ENCODE measurements around the gene NOX3. TPM values are rescaled to one million over a fixed set of nuclear protein-coding genes. Genes with fewer than 3 reads are reported as not detected.

NOX3 gene
- total RNA-seq, 3 donors from 2014 or later (not counting 1 experiment from before 2014, with no cell fraction given) = not detected

DNA sequence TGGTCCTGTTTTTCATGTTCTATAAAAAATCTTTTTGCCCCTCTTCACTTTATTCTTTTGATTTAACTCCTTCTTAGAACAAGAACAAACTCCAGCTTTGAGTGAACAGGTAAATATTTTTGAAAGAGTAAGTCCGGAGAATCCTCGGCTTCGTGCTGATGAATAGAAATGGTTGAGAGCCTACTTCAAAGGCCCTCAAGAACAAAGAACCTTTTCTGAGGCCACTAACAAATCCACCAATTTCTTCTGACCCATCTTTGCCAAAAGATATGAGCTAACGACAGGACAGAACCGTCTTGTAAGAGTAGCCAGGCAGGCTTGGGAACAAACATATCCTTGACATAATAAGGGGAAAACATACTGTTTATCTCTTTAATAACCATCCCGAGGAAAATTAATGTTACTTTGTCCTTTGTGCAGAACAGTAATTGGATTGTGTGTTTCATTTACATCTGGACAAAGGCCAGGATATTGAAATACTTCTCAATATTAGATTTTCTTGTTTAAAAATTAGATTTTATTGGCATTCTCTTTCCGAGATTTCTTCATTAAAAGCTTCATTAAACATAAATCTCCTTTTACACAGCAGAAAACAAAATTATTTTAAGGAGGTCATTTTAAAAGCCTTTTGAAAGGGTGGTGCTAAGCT is 52.9 kb downstream of the NOX3 start:
- no peaks in the 10 kb centered on the region for H3K4me1 Mint-ChIP-seq
- no peaks in the 10 kb centered on the region for H3K9me3 Mint-ChIP-seq
- Histone ChIP-seq H3K4me1 (ENCODE audit: control insufficient read depth, insufficient read depth, low read length) (peaks cover 4% of the 10 kb centered on the region), H3K27me3 (ENCODE audit: control insufficient read depth, insufficient read depth, low read length) (no peaks in the 10 kb centered on the region), H3K4me3 (ENCODE audit: low read length) (no peak overlapping the region), H3K27ac (ENCODE audit: low read length) (no peak overlapping the region), H3K36me3 (ENCODE audit: control insufficient read depth, insufficient read depth, low read length) (no peaks in the 10 kb centered on the region), H3K9me3 (ENCODE audit: control insufficient read depth, insufficient read depth, low read length) (no peaks in the 10 kb centered on the region)
- peaks cover 0 to 10% of the 10 kb centered on the region in 2 donors for H3K27me3 Mint-ChIP-seq (ENCODE audit: low read depth in 2 of 2)
- DNase-seq (no peak), ATAC-seq (no peak)
- H3K36me3 Mint-ChIP-seq = no peaks in the 10 kb centered on the region
- TF ChIP-seq, protein P1, sequence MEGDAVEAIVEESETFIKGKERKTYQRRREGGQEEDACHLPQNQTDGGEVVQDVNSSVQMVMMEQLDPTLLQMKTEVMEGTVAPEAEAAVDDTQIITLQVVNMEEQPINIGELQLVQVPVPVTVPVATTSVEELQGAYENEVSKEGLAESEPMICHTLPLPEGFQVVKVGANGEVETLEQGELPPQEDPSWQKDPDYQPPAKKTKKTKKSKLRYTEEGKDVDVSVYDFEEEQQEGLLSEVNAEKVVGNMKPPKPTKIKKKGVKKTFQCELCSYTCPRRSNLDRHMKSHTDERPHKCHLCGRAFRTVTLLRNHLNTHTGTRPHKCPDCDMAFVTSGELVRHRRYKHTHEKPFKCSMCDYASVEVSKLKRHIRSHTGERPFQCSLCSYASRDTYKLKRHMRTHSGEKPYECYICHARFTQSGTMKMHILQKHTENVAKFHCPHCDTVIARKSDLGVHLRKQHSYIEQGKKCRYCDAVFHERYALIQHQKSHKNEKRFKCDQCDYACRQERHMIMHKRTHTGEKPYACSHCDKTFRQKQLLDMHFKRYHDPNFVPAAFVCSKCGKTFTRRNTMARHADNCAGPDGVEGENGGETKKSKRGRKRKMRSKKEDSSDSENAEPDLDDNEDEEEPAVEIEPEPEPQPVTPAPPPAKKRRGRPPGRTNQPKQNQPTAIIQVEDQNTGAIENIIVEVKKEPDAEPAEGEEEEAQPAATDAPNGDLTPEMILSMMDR (IDR thresholded peaks at IDR 0.05) = no peak
- H3K4me3 Mint-ChIP-seq = no peak overlapping the region
- WGBS (ENCODE audit: insufficient coverage) = 96% methylated on average over 5 of the region's 7 CpGs
- H3K27ac Mint-ChIP-seq = no peak overlapping the region
- intact Hi-C loops (cut with micrococcal nuclease) = no loop called here

DNA sequence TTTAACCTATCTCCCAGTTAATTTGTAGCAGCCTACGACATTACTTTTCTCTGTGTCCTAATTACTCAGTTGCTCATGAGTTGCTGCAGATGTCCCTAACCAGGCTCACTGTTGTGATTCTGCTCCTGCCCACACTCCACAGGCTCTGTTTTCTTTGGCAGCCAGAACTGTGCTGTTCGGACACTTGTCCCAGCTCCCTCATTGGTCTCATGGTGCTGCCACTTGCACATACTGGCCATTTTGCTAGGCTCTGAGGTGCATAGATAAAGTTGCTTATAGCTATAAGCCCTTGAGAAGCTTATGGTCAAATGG is 55.0 kb downstream of the NOX3 start:
- 84% methylated on average over 2 of the region's 2 CpGs for WGBS (ENCODE audit: insufficient coverage)
- H3K27ac Mint-ChIP-seq = no peak overlapping the region

DNA sequence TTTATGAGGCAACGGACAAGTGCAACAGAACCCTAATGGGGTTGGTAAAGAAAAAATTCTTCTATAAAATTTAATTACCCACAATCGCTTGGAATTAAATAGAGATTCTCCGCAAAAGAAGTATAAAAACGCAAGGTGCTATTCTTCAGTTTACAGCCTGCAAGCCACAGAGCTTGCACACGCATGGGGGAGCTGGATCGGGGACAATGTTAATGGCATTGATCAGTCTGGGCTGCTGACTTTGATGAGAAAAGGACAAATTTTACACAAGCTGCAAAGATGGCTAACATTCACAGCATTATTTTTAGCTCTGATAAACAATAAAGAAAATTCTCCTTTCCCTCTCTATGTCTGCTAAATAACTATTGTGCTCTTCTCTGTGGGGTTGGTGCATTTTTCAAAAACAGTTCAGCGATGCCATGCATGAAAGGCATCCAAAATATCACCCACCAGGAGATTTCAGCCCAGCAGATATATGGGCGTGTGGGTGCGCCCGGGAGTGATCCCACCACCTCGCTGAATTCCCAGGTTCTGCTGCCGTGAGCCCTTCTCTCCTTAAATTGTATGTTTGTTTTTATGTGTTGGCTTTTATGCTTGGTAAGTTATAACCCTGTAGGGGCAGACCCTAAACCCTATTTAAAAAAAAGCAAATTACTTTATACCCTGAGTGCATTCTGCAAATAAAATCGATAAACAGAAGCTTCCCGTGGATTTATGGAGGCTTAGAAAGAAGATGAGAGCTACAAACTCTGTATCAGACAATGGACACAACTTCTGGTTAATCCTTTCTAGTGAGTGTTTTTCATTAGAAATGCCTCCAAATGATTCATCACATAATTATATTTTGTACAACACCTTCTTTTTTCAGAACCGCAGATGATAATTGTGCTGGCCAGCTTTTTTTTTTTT is 55.6 kb downstream of the NOX3 start:
- no peaks in the 10 kb centered on the region for H3K27me3 ChIP-seq (ENCODE audit: control insufficient read depth, insufficient read depth, low read length)
- TF ChIP-seq, protein P1 (IDR thresholded peaks at IDR 0.05) = no peak
- Mint-ChIP-seq H3K27ac (no peak overlapping the region), H3K27me3 (ENCODE audit: low read depth in 2 of 2) (peaks cover 0 to 10% of the 10 kb centered on the region in 2 donors), H3K36me3 (no peaks in the 10 kb centered on the region), H3K4me1 (no peaks in the 10 kb centered on the region), H3K4me3 (no peak overlapping the region), H3K9me3 (no peaks in the 10 kb centered on the region)
- DNase-seq (no peak), ATAC-seq (no peak)
- WGBS (ENCODE audit: insufficient coverage) = 96% methylated on average over 13 of the region's 15 CpGs
- H3K4me3 ChIP-seq (ENCODE audit: low read length) = no peak overlapping the region
- H3K27ac ChIP-seq (ENCODE audit: low read length) = no peak overlapping the region
- intact Hi-C loops (cut with micrococcal nuclease) = no loop called here
- H3K4me1 ChIP-seq (ENCODE audit: control insufficient read depth, insufficient read depth, low read length) = peaks cover 4% of the 10 kb centered on the region
- H3K36me3 ChIP-seq (ENCODE audit: control insufficient read depth, insufficient read depth, low read length) = no peaks in the 10 kb centered on the region
- no peaks in the 10 kb centered on the region for H3K9me3 ChIP-seq (ENCODE audit: control insufficient read depth, insufficient read depth, low read length)

More for the DNA sequence above, 55.0 kb downstream of the NOX3 start:
- peaks cover 4% of the 10 kb centered on the region for H3K4me1 ChIP-seq (ENCODE audit: control insufficient read depth, insufficient read depth, low read length)
- Mint-ChIP-seq H3K27me3 (ENCODE audit: low read depth in 2 of 2) (peaks cover 0 to 10% of the 10 kb centered on the region in 2 donors), H3K36me3 (no peaks in the 10 kb centered on the region), H3K4me3 (no peak overlapping the region), H3K4me1 (no peaks in the 10 kb centered on the region), H3K9me3 (no peaks in the 10 kb centered on the region)
- H3K4me3 ChIP-seq (ENCODE audit: low read length) = no peak overlapping the region
- H3K9me3 ChIP-seq (ENCODE audit: control insufficient read depth, insufficient read depth, low read length) = no peaks in the 10 kb centered on the region
- ATAC-seq (no peak), DNase-seq (no peak)
- TF ChIP-seq, protein P1 (IDR thresholded peaks at IDR 0.05) = no peak
- intact Hi-C loops (cut with micrococcal nuclease) = no loop called here
- no peak overlapping the region for H3K27ac ChIP-seq (ENCODE audit: low read length)
- no peaks in the 10 kb centered on the region for H3K27me3 ChIP-seq (ENCODE audit: control insufficient read depth, insufficient read depth, low read length)
- H3K36me3 ChIP-seq (ENCODE audit: control insufficient read depth, insufficient read depth, low read length) = no peaks in the 10 kb centered on the region
